ENCODE data around the gene CYP1A2. TPM values are rescaled to one million over a fixed set of nuclear protein-coding genes. Genes with fewer than 3 reads are reported as not detected.
A peak's percentile ranks its signal among the peaks of the same experiment; 100 is the strongest.
"Not testable (repeated sequence)": the region's sequence is repeated elsewhere in the genome, so short reads cannot be mapped to it uniquely, and the experiment has no call there.

CYP1A2 gene
- total RNA-seq, 8 experiments from 2014 or later: 0.13 to 0.47 (median 0.14) TPM; not detected in 4

DNA sequence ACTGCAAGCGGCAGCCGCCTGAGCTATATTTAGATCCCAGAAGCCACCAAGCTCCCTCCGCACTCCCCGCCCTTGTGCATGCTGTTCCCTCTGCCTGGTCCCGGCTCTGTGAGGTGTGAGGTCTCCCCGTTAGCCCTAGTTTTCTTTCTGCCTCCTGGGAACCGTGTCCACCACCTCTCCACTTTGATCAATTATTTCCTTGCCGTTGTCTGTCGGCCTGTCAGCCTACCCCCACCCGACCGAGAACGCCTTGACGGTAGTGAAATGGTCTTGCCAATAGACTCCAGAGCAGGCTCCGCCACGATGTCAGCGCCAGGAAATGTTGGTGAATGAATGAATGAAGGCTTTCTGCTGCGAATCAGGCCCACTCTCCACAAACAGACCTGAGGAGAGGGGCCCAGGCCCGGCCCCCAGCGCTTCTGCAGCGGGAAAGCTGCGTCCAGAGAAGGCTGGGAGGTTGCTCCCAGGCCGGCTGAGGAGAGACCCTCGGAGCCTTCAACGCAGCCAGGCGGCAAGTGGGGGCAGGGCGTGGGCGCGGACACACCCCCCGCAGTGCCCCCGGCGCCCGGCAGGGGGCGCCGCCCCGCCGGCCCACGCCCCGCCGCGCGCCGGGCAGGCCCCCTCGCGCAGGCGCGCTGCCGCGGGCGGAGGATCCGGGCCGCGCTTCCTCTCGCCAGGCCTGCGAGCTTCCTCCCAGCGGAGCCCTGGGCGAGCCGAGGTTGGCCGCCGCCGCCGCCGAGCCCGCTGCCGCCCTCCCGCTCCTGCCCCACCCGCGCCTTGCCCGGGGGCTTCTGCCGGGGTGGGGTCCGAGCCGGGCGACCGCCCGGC, 33.0 kb downstream of the CYP1A2 start, which contains the start of gene CSK:
Gene CSK (plus strand): TSS at position 650 of the 828 bp plus-strand sequence. CDS start 16,218 bp downstream, outside the sequence.
- WGBS, 10 experiments: 0 to 60% (median 3%) methylated on average over 1 to 12 of the region's 74 CpGs; no CpG with 5 or more reads in 3 of the 10 experiments
- in situ Hi-C loops (cut with MboI; ENCODE audit: low pct_unique_long_range_greater_than_20kb in 2 of 9, low sequenced_read_pairs in 9 of 9, unreplicated experiment in 9 of 9): no loop called here
- peak within 1 kb of the TSS; percentile 83 to 100 (median 91) for H3K4me3 ChIP-seq
- H3K4me1 ChIP-seq (replicated peaks in 1 of 2): peaks cover 39 to 51% of the 10 kb centered on the region in 2 donors
- ATAC-seq (replicated peaks in 6 of 8): peak; percentile 30 to 86 (median 82)
- H3K27ac ChIP-seq: peak within 1 kb of the TSS; percentile 77 to 80

DNA sequence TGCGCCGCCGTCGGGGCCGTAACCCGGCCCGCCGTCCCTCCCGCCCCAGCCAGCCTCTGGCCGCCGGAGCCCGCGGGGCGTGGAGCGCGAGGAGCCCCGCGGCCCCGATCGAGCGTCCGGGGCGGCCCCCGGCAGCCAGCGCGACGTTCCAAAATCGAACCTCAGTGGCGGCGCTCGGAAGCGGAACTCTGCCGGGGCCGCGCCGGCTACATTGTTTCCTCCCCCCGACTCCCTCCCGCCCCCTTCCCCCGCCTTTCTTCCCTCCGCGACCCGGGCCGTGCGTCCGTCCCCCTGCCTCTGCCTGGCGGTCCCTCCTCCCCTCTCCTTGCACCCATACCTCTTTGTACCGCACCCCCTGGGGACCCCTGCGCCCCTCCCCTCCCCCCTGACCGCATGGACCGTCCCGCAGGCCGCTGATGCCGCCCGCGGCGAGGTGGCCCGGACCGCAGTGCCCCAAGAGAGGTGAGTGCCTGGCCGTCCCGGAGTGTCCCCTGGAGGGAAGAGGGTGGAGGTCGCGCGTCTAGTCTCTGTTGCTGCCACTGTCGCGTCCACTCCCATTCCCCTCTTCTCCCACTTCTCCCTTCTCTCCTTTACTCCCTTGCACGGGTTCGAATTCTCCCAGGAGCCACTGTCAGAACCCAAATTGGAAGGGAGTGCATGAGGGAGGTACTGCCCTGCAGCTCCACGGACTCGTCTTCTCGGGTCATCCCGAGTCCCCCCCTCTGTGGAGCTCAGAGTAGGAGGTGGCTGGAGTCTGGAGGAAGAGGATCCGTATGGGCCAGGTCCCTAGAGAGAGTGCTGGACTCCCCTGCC, 33.8 kb downstream of the CYP1A2 start:
- peak overlapping the region; percentile 83 to 100 (median 91) for H3K4me3 ChIP-seq
- in situ Hi-C loops (cut with MboI; ENCODE audit: low pct_unique_long_range_greater_than_20kb in 2 of 9, low sequenced_read_pairs in 9 of 9, unreplicated experiment in 9 of 9): no loop called here
- WGBS, 10 experiments: 0 to 1% (median 0%) methylated on average over 1 to 12 of the region's 72 CpGs; no CpG with 5 or more reads in 6 of the 10 experiments
- ATAC-seq (replicated peaks in 6 of 8): peak in 7 of 8 experiments; percentile 4 to 50 (median 44)
- H3K4me1 ChIP-seq (replicated peaks in 1 of 2): peaks cover 31 to 47% of the 10 kb centered on the region in 2 donors
- peak overlapping the region; percentile 77 to 80 for H3K27ac ChIP-seq

DNA sequence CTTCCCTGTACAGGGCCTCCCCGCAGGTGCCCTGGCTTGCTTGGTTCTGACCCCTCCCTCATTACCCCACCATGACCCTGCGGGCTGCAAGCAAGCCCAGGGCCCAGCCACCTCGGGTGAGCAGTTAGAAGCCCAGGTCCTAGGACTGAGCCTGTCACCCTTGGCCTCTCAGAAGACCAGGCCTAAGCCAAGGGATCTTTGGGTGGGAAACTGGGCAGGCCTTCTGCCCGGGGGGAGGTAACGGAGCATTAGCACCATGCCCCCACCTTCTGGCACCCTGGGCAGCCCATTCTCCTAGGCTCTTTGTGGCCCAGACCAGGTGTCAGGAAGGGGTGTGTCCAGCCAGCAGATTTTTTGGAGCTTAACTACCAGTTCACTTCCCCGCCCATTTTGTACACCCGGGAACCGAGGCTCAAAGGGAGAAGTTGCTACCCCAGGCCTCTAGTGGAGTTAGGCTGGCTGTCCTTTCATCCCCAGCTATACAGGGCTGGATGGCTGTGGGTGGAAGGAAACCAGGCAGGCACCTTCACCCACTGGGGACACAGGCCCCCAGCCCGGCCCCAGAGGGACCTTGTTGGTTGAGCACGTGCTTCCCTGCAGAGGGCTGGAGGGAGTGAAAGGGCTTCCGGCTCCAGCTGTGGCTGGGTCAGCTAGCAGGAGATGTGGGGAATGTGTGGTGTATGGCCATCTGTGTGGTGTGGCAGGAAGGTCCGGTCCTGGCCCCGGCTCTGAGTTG, 34.6 kb downstream of the CYP1A2 start:
- peak in 7 of 8 experiments; percentile 2 to 17 (median 4) for ATAC-seq (replicated peaks in 6 of 8)
- 5 to 27% (median 10%) methylated on average over 2 to 6 of the region's 13 CpGs; no CpG with 5 or more reads in 6 of the 10 experiments for WGBS, 10 experiments
- in situ Hi-C loops (cut with MboI; ENCODE audit: low pct_unique_long_range_greater_than_20kb in 2 of 9, low sequenced_read_pairs in 9 of 9, unreplicated experiment in 9 of 9): no loop called here
- H3K4me1 ChIP-seq (replicated peaks in 1 of 2): peaks cover 26 to 44% of the 10 kb centered on the region in 2 donors
- H3K27ac ChIP-seq: peak overlapping the region in 1 of 2 donors; percentile 25
- peak overlapping the region; percentile 83 to 100 (median 91) for H3K4me3 ChIP-seq

DNA sequence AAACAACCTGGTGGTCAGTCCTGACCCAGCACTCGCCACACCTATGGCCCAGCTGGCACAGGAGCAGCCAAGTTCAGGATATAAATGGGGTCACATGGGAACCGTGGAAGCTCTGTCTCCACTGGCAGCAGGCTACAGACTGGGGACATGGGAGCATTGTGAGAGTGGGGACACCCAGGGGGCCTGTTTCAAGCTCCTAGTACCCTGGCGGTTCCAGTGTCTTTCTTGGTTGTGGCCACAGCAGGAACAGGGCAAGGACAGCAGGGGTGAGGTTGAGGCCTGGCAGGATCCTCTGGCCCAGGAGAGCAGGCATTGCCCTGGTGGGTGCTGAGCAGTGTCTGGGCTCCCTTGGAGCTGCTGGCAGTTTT, 35.1 kb downstream of the CYP1A2 start:
- 57 to 60% methylated on average over 1 of the region's 3 CpGs; no CpG with 5 or more reads in 8 of the 10 experiments for WGBS, 10 experiments
- H3K27ac ChIP-seq: peak overlapping the region in 1 of 2 donors; percentile 25
- ATAC-seq (replicated peaks in 6 of 8): no peak

DNA sequence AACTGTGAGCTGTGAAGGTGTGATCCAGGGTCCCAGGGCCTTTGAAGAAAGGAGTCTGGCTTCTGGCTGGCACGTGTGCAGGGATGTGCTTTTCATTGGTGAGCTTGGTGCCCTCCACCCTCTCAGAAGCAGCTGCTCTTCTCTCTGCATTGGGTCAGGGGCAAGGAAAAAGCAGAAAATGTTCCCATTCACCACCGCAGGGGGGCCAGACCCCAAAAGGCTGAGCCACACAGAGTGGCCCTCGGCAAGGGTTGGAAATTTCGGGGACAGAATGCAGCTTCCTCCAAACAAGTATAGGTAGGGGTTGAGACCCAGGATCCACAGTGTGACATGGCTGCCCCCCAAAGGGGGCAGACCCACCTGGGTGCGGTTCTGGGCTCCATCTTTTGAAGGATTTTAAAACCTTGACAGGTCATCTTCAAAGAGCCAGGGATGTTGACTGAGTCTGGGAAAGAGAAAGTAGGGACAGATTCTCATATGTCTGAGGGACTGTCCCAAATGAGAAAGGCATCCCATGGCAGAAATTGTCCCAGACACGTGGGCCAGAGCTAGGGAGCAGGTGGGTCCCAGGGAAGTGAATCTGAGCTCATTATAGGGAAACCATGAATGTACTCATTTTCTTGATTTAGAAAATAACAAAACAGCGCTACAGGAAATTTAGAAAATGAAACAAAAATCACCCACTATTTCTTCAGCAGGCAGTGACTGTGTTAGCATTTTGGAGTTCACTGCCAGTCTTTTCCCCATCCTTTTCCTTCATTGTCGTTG, 36.0 kb downstream of the CYP1A2 start:
- Histone ChIP-seq H3K4me3 (no peak overlapping the region), H3K27ac (no peak overlapping the region), H3K4me1 (replicated peaks in 1 of 2) (peaks cover 30 to 44% of the 10 kb centered on the region in 2 donors)
- ATAC-seq (replicated peaks in 6 of 8): no peak
- in situ Hi-C loops (cut with MboI; ENCODE audit: low pct_unique_long_range_greater_than_20kb in 2 of 9, low sequenced_read_pairs in 9 of 9, unreplicated experiment in 9 of 9): no loop called here
- WGBS, 10 experiments: 60 to 93% (median 80%) methylated on average over 1 to 6 of the region's 8 CpGs

More for the DNA sequence above, 35.1 kb downstream of the CYP1A2 start:
- in situ Hi-C loops (cut with MboI; ENCODE audit: low pct_unique_long_range_greater_than_20kb in 2 of 9, low sequenced_read_pairs in 9 of 9, unreplicated experiment in 9 of 9): no loop called here
- peak overlapping the region; percentile 83 to 100 (median 91) for H3K4me3 ChIP-seq
- peaks cover 30 to 44% of the 10 kb centered on the region in 2 donors for H3K4me1 ChIP-seq (replicated peaks in 1 of 2)

DNA sequence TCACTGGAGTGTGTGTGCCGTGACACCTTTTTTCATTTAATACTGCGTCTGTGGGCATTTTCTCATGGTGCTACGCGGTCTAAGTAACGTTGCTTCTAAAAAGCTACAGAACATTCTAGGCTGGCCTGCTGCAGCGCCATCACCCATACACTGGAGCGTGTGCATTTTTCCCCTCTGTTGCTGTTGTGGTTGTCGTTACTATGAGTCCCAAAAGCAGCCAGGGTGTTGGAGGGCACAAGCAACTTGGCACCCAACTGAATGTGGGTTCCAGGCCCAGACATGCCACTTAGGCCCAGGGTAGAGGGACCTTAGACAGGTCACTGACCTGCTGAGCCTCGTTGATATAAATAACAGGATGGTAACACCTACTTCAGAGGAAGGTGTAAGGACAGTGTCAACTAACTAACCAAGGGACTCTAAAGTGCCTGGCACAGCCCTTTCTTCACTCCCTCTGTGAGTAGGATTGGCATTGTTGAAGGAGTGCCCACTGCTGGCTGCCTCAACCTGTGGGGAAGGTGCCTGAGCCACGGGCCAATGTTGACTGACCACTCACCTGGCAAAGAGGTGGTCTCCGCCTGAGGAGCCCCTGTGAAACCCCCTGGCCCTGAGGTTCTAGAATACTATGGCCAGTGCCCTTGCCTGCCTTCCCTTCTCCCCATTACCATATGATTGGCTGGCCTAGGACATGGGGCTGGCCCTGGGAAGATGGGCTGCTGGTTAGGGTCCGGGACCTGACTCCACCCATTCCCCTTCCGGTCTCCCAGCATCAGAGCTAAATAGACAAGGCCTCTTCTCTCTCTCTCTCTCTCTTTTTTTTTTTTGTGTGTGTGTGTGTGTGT, 36.8 kb downstream of the CYP1A2 start:
- H3K4me3 ChIP-seq: no peak overlapping the region
- ATAC-seq (replicated peaks in 6 of 8): no peak
- in situ Hi-C loops (cut with MboI; ENCODE audit: low pct_unique_long_range_greater_than_20kb in 2 of 9, low sequenced_read_pairs in 9 of 9, unreplicated experiment in 9 of 9): no loop called here
- no peak overlapping the region for H3K27ac ChIP-seq
- H3K4me1 ChIP-seq (replicated peaks in 1 of 2): peaks cover 30 to 44% of the 10 kb centered on the region in 2 donors
- WGBS, 10 experiments: 72 to 98% (median 93%) methylated on average over 3 to 9 of the region's 13 CpGs; no CpG with 5 or more reads in 3 of the 10 experiments

DNA sequence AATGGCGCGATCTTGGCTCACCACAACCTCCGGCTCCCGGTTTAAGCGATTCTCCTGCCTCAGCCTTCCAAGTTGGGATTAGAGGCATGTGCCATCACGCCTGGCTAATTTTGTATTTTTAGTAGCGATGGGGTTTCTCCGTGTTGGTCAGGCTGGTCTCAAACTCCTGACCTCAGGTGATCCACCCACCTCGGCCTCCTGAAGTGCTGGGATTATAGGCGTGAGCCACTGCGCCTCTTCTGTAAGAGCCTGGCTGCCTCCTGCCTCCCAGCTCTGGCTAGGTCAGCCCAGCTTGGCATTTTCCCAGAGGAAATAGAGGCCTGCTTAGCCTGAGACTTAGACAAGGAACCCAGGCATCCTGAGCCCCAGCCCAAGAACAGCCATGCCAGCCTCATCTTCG, 37.4 kb downstream of the CYP1A2 start:
- ATAC-seq (replicated peaks in 6 of 8); in situ Hi-C loops (cut with MboI; ENCODE audit: low pct_unique_long_range_greater_than_20kb in 2 of 9, low sequenced_read_pairs in 9 of 9, unreplicated experiment in 9 of 9); H3K27ac ChIP-seq; H3K4me3 ChIP-seq: not testable (repeated sequence)
- WGBS, 10 experiments: 83 to 100% (median 100%) methylated on average over 1 to 3 of the region's 12 CpGs; no CpG with 5 or more reads in 5 of the 10 experiments
- H3K4me1 ChIP-seq (replicated peaks in 1 of 2): peaks cover 29 to 37% of the 10 kb centered on the region in 2 donors

DNA sequence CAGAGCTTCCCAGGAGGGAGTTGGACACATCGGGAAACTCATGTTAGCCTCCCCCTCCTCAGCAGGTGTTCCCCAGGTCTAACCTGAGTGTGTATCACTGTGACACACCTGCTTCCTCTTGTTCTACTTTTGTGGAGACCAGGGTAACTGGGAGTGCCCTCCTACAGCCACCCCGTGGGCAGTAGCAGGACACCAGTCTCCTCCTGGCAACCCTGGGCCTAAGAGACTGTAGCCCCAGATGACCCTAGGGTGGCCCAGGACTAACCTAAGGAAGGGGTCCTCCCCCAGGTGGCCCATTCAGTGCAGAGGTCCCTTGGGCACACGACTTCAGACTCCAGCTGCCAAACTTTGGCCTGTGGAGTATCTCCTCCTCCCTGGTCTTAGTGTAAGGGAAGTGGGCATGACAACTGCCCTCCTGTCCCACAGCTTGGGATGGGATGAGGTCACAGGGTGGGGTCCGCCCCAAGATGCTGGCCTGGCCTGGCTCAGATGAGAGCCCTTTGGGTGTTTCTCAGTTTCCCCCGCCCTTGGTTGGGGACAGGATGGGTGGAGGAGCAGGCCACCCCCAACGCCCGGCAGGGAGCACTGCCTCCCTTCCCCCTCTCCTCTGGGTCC, 38.0 kb downstream of the CYP1A2 start:
- Histone ChIP-seq H3K4me1 (replicated peaks in 1 of 2) (peaks cover 24 to 31% of the 10 kb centered on the region in 2 donors), H3K4me3 (no peak overlapping the region), H3K27ac (no peak overlapping the region)
- ATAC-seq (replicated peaks in 6 of 8): peak in 2 of 8 experiments; percentile 1 to 3
- 0 to 100% (median 72%) methylated on average over 1 to 2 of the region's 7 CpGs; no CpG with 5 or more reads in 6 of the 10 experiments for WGBS, 10 experiments
- in situ Hi-C loops (cut with MboI; ENCODE audit: low pct_unique_long_range_greater_than_20kb in 2 of 9, low sequenced_read_pairs in 9 of 9, unreplicated experiment in 9 of 9): no loop called here

DNA sequence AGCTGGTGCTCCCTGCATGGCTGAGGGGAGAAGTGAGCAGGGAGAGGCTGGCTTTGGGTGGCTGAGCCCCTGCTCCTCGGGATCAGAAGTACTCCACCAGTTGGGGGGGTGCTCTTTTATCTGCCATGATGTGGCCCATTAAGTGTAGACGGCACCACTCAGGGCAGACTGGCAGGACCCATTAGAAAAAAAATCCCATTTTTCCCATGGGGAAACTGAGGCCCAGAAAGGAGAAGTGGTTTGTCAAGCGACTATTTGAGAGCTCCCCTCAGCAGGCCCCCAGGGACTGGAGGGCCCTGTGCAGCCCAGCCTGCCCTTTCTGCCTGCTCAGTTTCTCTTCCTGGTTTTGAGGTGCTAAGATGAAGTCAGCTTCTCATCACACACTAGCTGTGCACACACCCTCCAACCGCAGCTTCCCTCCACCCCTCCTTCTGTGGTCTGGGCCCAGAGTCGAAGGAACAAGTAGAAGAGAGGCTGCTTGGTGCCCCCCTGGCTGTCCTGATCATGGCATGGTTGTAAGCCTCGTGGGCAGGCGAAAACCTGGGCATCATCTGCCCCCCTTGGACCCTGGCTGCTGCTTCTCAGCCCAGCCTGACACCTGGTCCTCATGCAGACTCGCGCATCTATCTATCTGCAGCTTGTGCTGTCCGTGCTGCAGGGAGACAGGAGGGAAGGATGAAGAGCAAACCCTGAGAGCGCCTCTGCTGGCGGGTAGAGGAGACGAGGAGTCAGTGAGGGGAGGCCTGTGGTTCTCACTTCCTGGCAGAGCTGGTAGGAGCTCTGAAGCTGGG, 38.8 kb downstream of the CYP1A2 start:
- WGBS, 10 experiments: 0 to 100% (median 70%) methylated on average over 1 to 6 of the region's 13 CpGs; no CpG with 5 or more reads in 2 of the 10 experiments
- ATAC-seq (replicated peaks in 6 of 8): peak; percentile 31 to 76 (median 64)
- Histone ChIP-seq H3K4me3 (no peak overlapping the region), H3K4me1 (replicated peaks in 1 of 2) (peaks cover 24 to 31% of the 10 kb centered on the region in 2 donors), H3K27ac (no peak overlapping the region)
- in situ Hi-C loops (cut with MboI; ENCODE audit: low pct_unique_long_range_greater_than_20kb in 2 of 9, low sequenced_read_pairs in 9 of 9, unreplicated experiment in 9 of 9): no loop called here

DNA sequence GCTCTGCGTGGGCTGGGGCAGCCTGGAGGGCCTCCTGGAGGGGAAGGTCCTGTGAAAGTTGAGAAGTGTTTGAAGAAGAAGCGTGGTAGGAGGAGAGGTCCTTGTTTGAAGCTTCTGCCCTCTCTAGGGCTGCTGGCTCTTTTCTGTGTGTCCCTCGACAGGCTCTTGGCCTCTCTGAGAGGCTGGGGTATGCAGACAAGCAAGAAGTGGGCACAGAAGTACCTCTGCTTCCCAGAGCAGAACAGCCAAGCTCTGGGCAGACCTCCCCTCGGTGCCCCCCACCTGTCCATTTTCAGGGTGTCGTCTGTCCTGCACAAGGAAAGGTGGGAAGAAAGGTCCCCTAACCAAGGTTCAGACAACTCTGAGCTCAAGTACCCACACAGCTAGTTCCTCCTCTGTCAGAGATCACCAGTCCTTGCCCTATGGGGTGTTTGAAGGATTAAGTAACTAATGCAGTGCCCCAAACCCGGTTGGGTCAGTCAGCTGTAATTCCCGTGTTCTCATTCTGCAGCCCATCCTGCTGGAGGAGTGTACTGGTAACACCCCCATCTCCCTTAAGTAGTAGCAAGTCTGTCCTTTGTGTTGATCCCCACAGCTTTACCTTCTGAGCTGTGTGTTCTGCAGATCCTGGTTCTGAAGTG, 39.5 kb downstream of the CYP1A2 start:
- H3K27ac ChIP-seq: no peak overlapping the region
- 20 to 83% (median 50%) methylated on average over 1 to 2 of the region's 7 CpGs; no CpG with 5 or more reads in 5 of the 10 experiments for WGBS, 10 experiments
- no peak overlapping the region for H3K4me3 ChIP-seq
- ATAC-seq (replicated peaks in 6 of 8): peak in 1 of 8 experiments; percentile 1
- in situ Hi-C loops (cut with MboI; ENCODE audit: low pct_unique_long_range_greater_than_20kb in 2 of 9, low sequenced_read_pairs in 9 of 9, unreplicated experiment in 9 of 9): no loop called here
- H3K4me1 ChIP-seq (replicated peaks in 1 of 2): peaks cover 21 to 33% of the 10 kb centered on the region in 2 donors

Measured in motor neuron (in vitro differentiated cells).